ENCODE data around the gene FGF18.

GRCh38 chr5:171455522-171455921 is 36.1 kb downstream of the FGF18 start:
- no peak for TF ChIP-seq CTCF (IDR thresholded peaks at IDR 0.05)
- TF ChIP-seq POLR2A (IDR thresholded peaks at IDR 0.05) = no peak
